Measurements from ENCODE around the gene GSE1.

GRCh38 chr16:85576944-85577343, 36.2 kb upstream of the GSE1 start:
- TF ChIP-seq POLR2A (IDR thresholded peaks at IDR 0.05; ENCODE audit: low read depth, low read length) (no peak), TAF1 (IDR thresholded peaks at IDR 0.05; ENCODE audit: borderline replicate concordance, low read depth, low read length) (no peak)

Measured in GM12892 (cell line).